ENCODE data around the gene IDH1.

GRCh38 chr2:208255557-208256106 lies 761 bp upstream of the IDH1 start:
- TF ChIP-seq EZH2 (IDR thresholded peaks at IDR 0.05; ENCODE audit: insufficient read depth, poor library complexity, severe bottlenecking) (no peak), EZH2phosphoT487 (IDR thresholded peaks at IDR 0.05; ENCODE audit: insufficient read depth, low read depth) (no peak)
